Right lobe of liver (tissue), 6 donors: Measurements from ENCODE around the gene RCL1. TPM values are rescaled to one million over a fixed set of nuclear protein-coding genes. Genes with fewer than 3 reads are reported as not detected.
A peak's percentile ranks its signal among the peaks of the same experiment; 100 is the strongest.

Experiments
- ATAC-seq, 4 donors: fragments of 200-7000 bp; cut with Tn5 transposase; one replicate each; pipeline ENCODE4 v1.9.1; 2020; ENCODE audit warnings: mild to moderate bottlenecking in 4 of 4, moderate library complexity in 4 of 4
- DNase-seq, 3 donors: peaks; one replicate each; pipeline ENCODE4 v3.0.0-alpha.2; 2020
- H3K27ac ChIP-seq, 3 donors: fragments of 200-600 bp; one replicate each; pipeline ENCODE4 v1.8.0; 2022
- H3K27me3 ChIP-seq, 2 donors: fragments of 200-600 bp; one replicate each; pipeline ENCODE4 v1.8.0; 2022
- H3K36me3 ChIP-seq, 4 donors: fragments of 200-600 bp; sonication (generic) in 1 of 4; one replicate each; pipeline versions ENCODE4 v1.5.1 to v1.8.0; 2017 to 2022; ENCODE audit warnings: control low read depth in 1 of 4
- H3K4me1 ChIP-seq, 4 donors: fragments of 200-600 bp; sonication (generic) in 1 of 4; one replicate each; pipeline versions ENCODE4 v1.5.1 to v1.8.0; 2017 to 2022; ENCODE audit warnings: control low read depth in 1 of 4
- H3K4me3 ChIP-seq, 3 donors: fragments of 200-600 bp; one replicate each; pipeline ENCODE4 v1.8.0; 2022
- H3K9me3 ChIP-seq, 4 donors: fragments of 200-600 bp; sonication (generic) in 1 of 4; one replicate each; pipeline versions ENCODE4 v1.5.1 to v1.8.0; 2017 to 2022; ENCODE audit warnings: control low read depth in 1 of 4
- POLR2A ChIP-seq: fragments of 450-650 bp; IDR thresholded peaks from one replicate; pipeline ENCODE4 v1.6.1; 2017; ENCODE audit warnings: antibody characterized with exemption, mild to moderate bottlenecking
- WGBS: methylation state at CpG from one replicate; pipeline ENCODE4 v1.1.6; 2018; ENCODE audit warnings: low coverage, low lambda C conversion rate; ENCODE audit not compliant: insufficient coverage; ENCODE audit errors: missing lambda C conversion rate; 5-methylcytosine and 5-hydroxymethylcytosine counted together
- intact Hi-C, 2 donors: fragments of 100-400 bp; cut with DNase I; formaldehyde crosslinking; loops; one replicate each; pipeline versions ENCODE4 v1.11.2 to v1.14.1; 2022
- long read RNA-seq: library from polyadenylated mRNA; unstranded; transcript quantifications from one replicate; pipeline ENCODE4 v2.0.0, GENCODE V29; 2019
- total RNA-seq, 6 experiments: library from RNA; depleted of rRNA in 2 of 6; stranded (reverse); fragments of >200 nt in 2 of 6; fragmentation: NEBNext Ultra II Directional in 3 of 6; extraction: Animal tissue kit (Norgen Biotek cat#: 25700) in 3 of 6; gene quantifications; one replicate each; pipeline versions ENCODE4 v1.1.0 to v1.2.4, GENCODE V29; 2016 to 2023
- TF ChIP-seq, protein P1 (sequence below), 4 donors: fragments of 200-600 bp in 3 of 4; fragments of 450-650 bp in 1 of 4; IDR thresholded peaks; one replicate each; pipeline versions ENCODE4 v1.5.1 to v1.8.0; 2016 to 2022; ENCODE audit warnings: antibody characterized with exemption in 4 of 4, mild to moderate bottlenecking in 2 of 4
- donor health status: DM: no; HTN: yes; CAD: no.
- donor health status: DM: no; HTN: no; CAD: no.
- donor health status: DM: no; HTN: no; CAD: no.
- donor health status: DM: no; HTN: yes; CAD: no.
- donor health status: DM: no; HTN: yes; CAD: no.

Gene RCL1, protein sequence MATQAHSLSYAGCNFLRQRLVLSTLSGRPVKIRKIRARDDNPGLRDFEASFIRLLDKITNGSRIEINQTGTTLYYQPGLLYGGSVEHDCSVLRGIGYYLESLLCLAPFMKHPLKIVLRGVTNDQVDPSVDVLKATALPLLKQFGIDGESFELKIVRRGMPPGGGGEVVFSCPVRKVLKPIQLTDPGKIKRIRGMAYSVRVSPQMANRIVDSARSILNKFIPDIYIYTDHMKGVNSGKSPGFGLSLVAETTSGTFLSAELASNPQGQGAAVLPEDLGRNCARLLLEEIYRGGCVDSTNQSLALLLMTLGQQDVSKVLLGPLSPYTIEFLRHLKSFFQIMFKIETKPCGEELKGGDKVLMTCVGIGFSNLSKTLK
- 100 to 1,000 TPM in 1 of 6 experiments, 10 to 100 TPM in 5; 20.2 to 108 (median 63.4) TPM for total RNA-seq
- long read RNA-seq, transcript RCL1-208 (5 exons, 1,459 nt): major isoform, 5 of 12 reads
- long read RNA-seq, partial matches to known transcripts: 0 of 12 reads
- long read RNA-seq, other reads (novel, unspliced or antisense): 4 of 12 reads

DNA sequence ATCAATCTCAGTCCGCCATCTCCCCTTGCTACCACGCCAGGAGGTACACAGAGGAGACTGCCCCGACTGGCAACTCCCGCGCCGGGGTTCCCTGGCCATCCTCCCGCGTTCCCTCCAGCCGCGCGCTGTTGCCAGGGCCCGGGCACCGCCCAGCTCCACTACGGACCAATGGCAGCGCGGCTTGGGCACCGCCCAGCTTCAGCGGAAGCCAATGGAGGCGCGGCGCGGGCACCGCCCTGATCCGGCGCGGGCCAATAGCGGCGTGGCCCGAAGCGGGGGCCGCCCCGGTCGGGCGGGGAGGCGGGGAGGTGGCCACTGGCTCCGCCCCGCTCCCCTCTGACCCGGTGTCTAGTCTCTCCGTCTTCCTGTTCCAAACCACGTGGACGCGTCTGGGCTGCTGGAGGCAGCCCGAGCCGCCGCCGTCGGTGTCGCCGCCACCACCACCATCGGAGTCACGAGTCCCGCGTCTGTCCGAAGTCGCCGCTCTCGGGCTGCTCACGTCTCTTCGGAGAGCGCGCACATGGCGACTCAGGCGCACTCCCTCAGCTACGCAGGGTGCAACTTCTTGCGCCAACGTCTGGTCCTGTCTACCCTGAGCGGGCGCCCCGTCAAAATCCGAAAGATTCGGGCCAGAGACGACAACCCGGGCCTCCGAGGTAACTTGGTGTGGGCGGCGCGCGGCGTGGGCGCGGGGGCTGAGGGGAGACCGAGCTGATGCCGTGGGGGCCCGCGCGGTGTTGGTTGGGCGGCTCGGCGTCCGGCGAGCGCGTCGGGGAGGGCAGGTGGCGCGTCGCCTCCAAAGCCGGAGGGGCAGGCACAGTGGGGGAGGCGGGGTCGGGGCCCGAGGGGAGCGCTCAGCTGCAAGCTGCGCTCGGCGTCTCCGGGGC, at the start of gene RCL1:
TSS of gene RCL1 (plus strand) at position 373 of the 887 bp plus-strand sequence. CDS start at position 521, 148 bp downstream.
- H3K27ac ChIP-seq: peak within 1 kb of the TSS; percentile 69 to 90 (median 77)
- peaks cover 0 to 17% (median 4%) of the 10 kb centered on the region in 4 donors for H3K4me1 ChIP-seq
- H3K27me3 ChIP-seq: no peaks in the 10 kb centered on the region
- TF ChIP-seq, protein P1, sequence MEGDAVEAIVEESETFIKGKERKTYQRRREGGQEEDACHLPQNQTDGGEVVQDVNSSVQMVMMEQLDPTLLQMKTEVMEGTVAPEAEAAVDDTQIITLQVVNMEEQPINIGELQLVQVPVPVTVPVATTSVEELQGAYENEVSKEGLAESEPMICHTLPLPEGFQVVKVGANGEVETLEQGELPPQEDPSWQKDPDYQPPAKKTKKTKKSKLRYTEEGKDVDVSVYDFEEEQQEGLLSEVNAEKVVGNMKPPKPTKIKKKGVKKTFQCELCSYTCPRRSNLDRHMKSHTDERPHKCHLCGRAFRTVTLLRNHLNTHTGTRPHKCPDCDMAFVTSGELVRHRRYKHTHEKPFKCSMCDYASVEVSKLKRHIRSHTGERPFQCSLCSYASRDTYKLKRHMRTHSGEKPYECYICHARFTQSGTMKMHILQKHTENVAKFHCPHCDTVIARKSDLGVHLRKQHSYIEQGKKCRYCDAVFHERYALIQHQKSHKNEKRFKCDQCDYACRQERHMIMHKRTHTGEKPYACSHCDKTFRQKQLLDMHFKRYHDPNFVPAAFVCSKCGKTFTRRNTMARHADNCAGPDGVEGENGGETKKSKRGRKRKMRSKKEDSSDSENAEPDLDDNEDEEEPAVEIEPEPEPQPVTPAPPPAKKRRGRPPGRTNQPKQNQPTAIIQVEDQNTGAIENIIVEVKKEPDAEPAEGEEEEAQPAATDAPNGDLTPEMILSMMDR (IDR thresholded peaks at IDR 0.05): no peak
- TF ChIP-seq POLR2A: peak; percentile 85
- no peaks in the 10 kb centered on the region for H3K9me3 ChIP-seq
- WGBS: 0% methylated on average over 3 of the region's 106 CpGs
- no peaks in the 10 kb centered on the region for H3K36me3 ChIP-seq
- DNase-seq (peak; percentile 98), ATAC-seq (peak; percentile 97 to 99 (median 98))
- intact Hi-C loops: no loop called here
- H3K4me3 ChIP-seq: peak within 1 kb of the TSS; percentile 70 to 92 (median 71)

DNA sequence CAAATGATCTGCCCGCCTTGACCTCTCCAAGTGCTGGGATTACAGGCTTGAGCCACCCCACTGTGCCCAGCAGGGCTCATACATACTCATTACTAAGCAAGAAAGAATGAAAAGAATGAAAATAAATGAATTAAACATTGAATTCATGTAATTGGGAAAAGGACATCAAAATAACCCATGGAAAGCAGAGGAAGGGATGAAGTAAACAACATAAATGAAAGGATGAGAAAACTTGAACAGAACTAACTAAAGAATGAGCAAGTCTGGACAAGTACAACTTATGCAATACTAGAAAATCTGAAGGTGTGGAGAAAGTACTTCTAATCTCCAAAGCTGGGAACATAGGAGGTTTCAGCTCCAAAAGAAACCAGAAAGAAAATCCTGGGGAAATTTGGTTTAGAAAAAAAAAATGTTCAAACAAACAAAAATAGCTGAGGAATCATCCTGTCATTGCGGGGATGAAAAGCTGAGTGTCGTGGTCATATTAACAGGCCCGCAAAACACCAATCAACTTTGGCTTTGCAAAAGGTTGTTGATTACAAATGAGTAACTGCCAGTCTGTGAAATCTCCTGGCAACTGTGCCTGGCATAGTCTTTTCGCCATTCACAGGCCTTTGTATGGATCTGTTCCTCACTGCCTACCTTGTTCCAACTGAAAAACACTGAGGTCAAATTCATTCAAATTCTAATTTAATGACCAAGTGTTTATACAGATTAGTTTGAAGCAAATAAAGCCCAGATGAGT, 49.4 kb upstream of the RCL1 start:
- ATAC-seq (no peak), DNase-seq (no peak)
- H3K4me1 ChIP-seq: peaks cover 0 to 4% (median 0%) of the 10 kb centered on the region in 4 donors
- no peaks in the 10 kb centered on the region for H3K27me3 ChIP-seq
- H3K9me3 ChIP-seq: no peaks in the 10 kb centered on the region
- TF ChIP-seq, protein P1 (IDR thresholded peaks at IDR 0.05): no peak
- no peak for TF ChIP-seq POLR2A
- intact Hi-C loops: loop anchor here in 1 of 2 donors (10.0 kb wide), 1 partner anchor 79 kb away; the partner anchor contains the start of genes PLPP6 and SPATA6L
- 39% methylated on average over 5 of the region's 5 CpGs for WGBS
- no peak overlapping the region for H3K27ac ChIP-seq
- H3K36me3 ChIP-seq: no peaks in the 10 kb centered on the region
- H3K4me3 ChIP-seq: no peak overlapping the region

DNA sequence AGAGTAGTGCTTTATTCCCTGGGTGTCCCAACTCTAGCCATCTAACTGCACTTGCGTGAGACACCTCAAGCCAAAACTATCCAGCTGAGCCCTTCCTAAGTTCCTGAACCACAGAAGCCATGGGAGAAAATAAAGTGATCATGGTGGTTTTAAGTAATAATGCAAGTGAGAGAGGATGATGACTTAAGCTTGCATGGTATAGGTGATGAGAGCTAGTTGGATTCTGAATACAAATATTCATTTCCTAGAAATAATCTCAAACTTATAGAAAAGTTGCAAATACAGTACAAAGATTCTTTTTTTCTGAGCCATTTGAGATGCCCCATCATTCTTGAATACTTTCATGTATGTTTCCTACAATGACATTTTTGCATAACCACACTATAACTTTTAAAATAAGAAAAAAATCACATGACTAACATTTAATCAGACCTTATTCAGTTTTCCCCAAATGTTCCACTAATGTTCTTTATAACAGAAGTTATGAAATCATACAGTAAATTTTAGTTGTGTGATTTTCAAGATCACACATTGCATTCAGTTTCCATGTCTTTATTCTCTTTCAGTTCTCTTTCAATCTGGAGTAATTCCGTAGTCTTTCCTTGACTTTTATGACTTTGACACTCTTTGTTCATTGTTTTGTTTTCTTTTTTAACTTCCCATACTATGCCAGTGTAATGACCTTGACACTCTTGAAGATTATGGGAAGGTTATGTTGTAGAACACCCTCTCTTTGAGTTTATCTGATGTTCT, 46.3 kb upstream of the RCL1 start:
- DNase-seq (no peak), ATAC-seq (no peak)
- H3K36me3 ChIP-seq: no peaks in the 10 kb centered on the region
- intact Hi-C loops: loop anchor here in 1 of 2 donors (10.0 kb wide), 1 partner anchor 82 kb away; the partner anchor contains the start of genes PLPP6 and SPATA6L
- no peaks in the 10 kb centered on the region for H3K9me3 ChIP-seq
- H3K27me3 ChIP-seq: no peaks in the 10 kb centered on the region
- H3K27ac ChIP-seq: no peak overlapping the region
- no peak overlapping the region for H3K4me3 ChIP-seq
- H3K4me1 ChIP-seq: peaks cover 0 to 4% (median 0%) of the 10 kb centered on the region in 4 donors
- 90% methylated on average over 2 of the region's 2 CpGs for WGBS
- TF ChIP-seq POLR2A: no peak
- TF ChIP-seq, protein P1 (IDR thresholded peaks at IDR 0.05): no peak
